ENCODE results near the gene ACAD9.

ACAD9 gene

GRCh38 chr3:128940252-128940651, 60.8 kb downstream of the ACAD9 start:
- DNase-seq = no peak

GRCh38 chr3:128942161-128942952, 62.9 kb downstream of the ACAD9 start:
- no peak for DNase-seq

GRCh38 chr3:128945041-128945877, 65.8 kb downstream of the ACAD9 start:
- DNase-seq = no peak

- DNase-seq = no peak
Measured at GRCh38 chr3:128945878-128946175, 66.4 kb downstream of the ACAD9 start.

- no peak for DNase-seq
Measured at GRCh38 chr3:128946411-128946810, 67.0 kb downstream of the ACAD9 start.

- DNase-seq = no peak
Measured at GRCh38 chr3:128949158-128949557, 69.7 kb downstream of the ACAD9 start.

- peak in 1 of 2 donors; percentile 13 for DNase-seq
Measured at GRCh38 chr3:128950223-128950938, 71.0 kb downstream of the ACAD9 start.

GRCh38 chr3:128956440-128956839, 77.0 kb downstream of the ACAD9 start:
- no peak for DNase-seq
